HCT116 (cell line): ENCODE measurements around the gene PLEKHA6.

Experiments
- CTCF ChIP-seq, 3 experiments: fragments of 200-600 bp in 1 of 3; sonication (generic) in 1 of 3; IDR thresholded peaks in 2 of 3; conservative IDR thresholded peaks in 1 of 3; 2 replicates each; pipeline ENCODE4 v1.5.1; 2012 to 2017; ENCODE audit warnings: low read depth in 2 of 3, low read length in 2 of 3, antibody characterized with exemption in 1 of 3, borderline replicate concordance in 1 of 3, control low read depth in 1 of 3, mild to moderate bottlenecking in 1 of 3, mixed read lengths in 1 of 3, mixed run types in 1 of 3, moderate library complexity in 1 of 3; ENCODE audit not compliant: insufficient read depth in 1 of 3
- EZH2phosphoT487 ChIP-seq: fragments of 200-600 bp; IDR thresholded peaks from 2 replicates; pipeline ENCODE4 v1.6.1; 2018; ENCODE audit warnings: antibody characterized with exemption, borderline replicate concordance
- FOSL1 ChIP-seq: IDR thresholded peaks from 2 replicates; pipeline ENCODE4 v1.6.1; 2012; ENCODE audit warnings: low read depth
- JUND ChIP-seq: IDR thresholded peaks from 2 replicates; pipeline ENCODE4 v1.6.1; 2012
- POLR2A ChIP-seq: IDR thresholded peaks from 2 replicates; pipeline ENCODE4 v1.7.0; 2011; ENCODE audit warnings: borderline replicate concordance; ENCODE audit not compliant: insufficient read depth, insufficient read length; ENCODE audit errors: extremely low read depth
- POLR2AphosphoS5 ChIP-seq: IDR thresholded peaks from 2 replicates; pipeline ENCODE4 v1.6.1; 2011; ENCODE audit warnings: mild to moderate bottlenecking, low read depth, low read length, moderate library complexity
- SIN3A ChIP-seq: IDR thresholded peaks from 2 replicates; pipeline ENCODE4 v1.6.1; 2012; ENCODE audit warnings: low read depth
- ZBTB33 ChIP-seq: IDR thresholded peaks from 2 replicates; pipeline ENCODE4 v1.6.1; 2011; ENCODE audit warnings: mild to moderate bottlenecking, low read length, moderate library complexity; ENCODE audit not compliant: insufficient replicate concordance; ENCODE audit errors: extremely low read depth
- ZNF274 ChIP-seq: fragments of 200-500 bp; sonication (Bioruptor generic); IDR thresholded peaks from 2 replicates; pipeline ENCODE4 v1.6.1; 2014; ENCODE audit warnings: mild to moderate bottlenecking, low read depth, low read length, inconsistent platforms

- TF ChIP-seq CTCF (IDR thresholded peaks at IDR 0.05 in 2 of 3, conservative IDR thresholded peaks at IDR 0.05 in 1 of 3; ENCODE audit: borderline replicate concordance in 1 of 3, insufficient read depth in 1 of 3, low read depth in 2 of 3, low read length in 2 of 3) (no peak), POLR2A (no peak), FOSL1 (no peak), JUND (no peak), POLR2AphosphoS5 (no peak), SIN3A (no peak), EZH2phosphoT487 (no peak), ZNF274 (no peak), ZBTB33 (no peak)
These were observed 49.4 kb upstream of the PLEKHA6 start for GRCh38 chr1:204409123-204409522.
